Hepatocyte (in vitro differentiated cells): Measurements from ENCODE around the gene KIAA1210. TPM values are rescaled to one million over a fixed set of nuclear protein-coding genes. Genes with fewer than 3 reads are reported as not detected.

Experiments used
- DNase-seq: peaks from one replicate; pipeline ENCODE4 v3.0.0-alpha.2; 2016; ENCODE audit warnings: low spot score
- H2AFZ ChIP-seq: fragments of 200-600 bp; sonication (generic); 2 replicates; pipeline ENCODE4 v1.6.0; 2016; ENCODE audit warnings: antibody characterized with exemption, mild to moderate bottlenecking
- H3K27ac ChIP-seq: fragments of 200-600 bp; sonication (generic); 2 replicates; pipeline ENCODE4 v1.5.1; 2016; ENCODE audit warnings: mild to moderate bottlenecking
- H3K27me3 ChIP-seq: fragments of 200-600 bp; sonication (generic); 2 replicates; pipeline ENCODE4 v1.6.1; 2016
- H3K36me3 ChIP-seq: fragments of 200-600 bp; sonication (generic); replicated peaks from 2 replicates; pipeline ENCODE4 v1.5.1; 2016; ENCODE audit warnings: low read depth; ENCODE audit not compliant: insufficient read depth
- H3K4me1 ChIP-seq: fragments of 200-600 bp; sonication (generic); 2 replicates; pipeline ENCODE4 v1.5.1; 2016; ENCODE audit warnings: mild to moderate bottlenecking, moderate library complexity; ENCODE audit not compliant: insufficient read depth
- H3K4me2 ChIP-seq: fragments of 200-600 bp; sonication (generic); 2 replicates; pipeline ENCODE4 v1.6.0; 2016
- H3K4me3 ChIP-seq: fragments of 200-600 bp; sonication (generic); 2 replicates; pipeline ENCODE4 v1.5.1; 2016; ENCODE audit warnings: mild to moderate bottlenecking
- H3K79me2 ChIP-seq: fragments of 200-600 bp; sonication (generic); 2 replicates; pipeline ENCODE4 v1.6.0; 2017; ENCODE audit warnings: mild to moderate bottlenecking
- H3K9me2 ChIP-seq: fragments of 200-600 bp; sonication (generic); replicated peaks from 2 replicates; pipeline ENCODE4 v1.6.0; 2017; ENCODE audit warnings: mild to moderate bottlenecking; ENCODE audit not compliant: insufficient read depth
- H3K9me3 ChIP-seq: fragments of 200-600 bp; sonication (generic); 2 replicates; pipeline ENCODE4 v1.5.1; 2016; ENCODE audit warnings: low read depth, mild to moderate bottlenecking
- H4K20me1 ChIP-seq: fragments of 200-600 bp; sonication (generic); 2 replicates; pipeline ENCODE4 v1.6.0; 2016; ENCODE audit warnings: mild to moderate bottlenecking; ENCODE audit not compliant: insufficient read depth, poor library complexity, severe bottlenecking
- EZH2 ChIP-seq: fragments of 200-600 bp; sonication (generic); IDR thresholded peaks from 2 replicates; pipeline ENCODE4 v1.6.1; 2016; ENCODE audit warnings: antibody characterized with exemption, mild to moderate bottlenecking, borderline replicate concordance
- EZH2phosphoT487 ChIP-seq: fragments of 200-600 bp; sonication (generic); IDR thresholded peaks from one replicate; pipeline ENCODE4 v1.6.1; 2018; ENCODE audit warnings: antibody characterized with exemption, mild to moderate bottlenecking, low read depth, moderate library complexity; ENCODE audit not compliant: unreplicated experiment, severe bottlenecking
- WGBS: methylation state at CpG from one replicate; pipeline ENCODE4 v1.1.6; 2016; ENCODE audit warnings: low lambda C conversion rate; ENCODE audit errors: missing lambda C conversion rate; 5-methylcytosine and 5-hydroxymethylcytosine counted together
- polyA plus RNA-seq: library from polyadenylated mRNA; unstranded; fragments of >200 nt; fragmentation: Nextera tagmentation; extraction: Ambion mirVana; gene quantifications from 2 replicates; pipeline ENCODE4 v1.2.1, GENCODE V29; 2016
- total RNA-seq: library from RNA; depleted of rRNA; stranded (reverse); fragments of >200 nt; gene quantifications from 2 replicates; pipeline ENCODE4 v1.2.3, GENCODE V29; 2014
- TF ChIP-seq, protein P1 (sequence below): fragments of 200-600 bp; sonication (generic); IDR thresholded peaks from 2 replicates; pipeline ENCODE4 v1.5.1; 2016; ENCODE audit warnings: antibody characterized with exemption, mild to moderate bottlenecking; ENCODE audit not compliant: poor library complexity

KIAA1210 gene
- total RNA-seq (0.03 and 0.40 TPM in 2 replicates), polyA plus RNA-seq (not detected in 2 replicates)

- no peak for DNase-seq
- H2AFZ ChIP-seq = no peak within 1 kb of the TSS
- H3K9me3 ChIP-seq = no peaks in the 10 kb centered on the region
- H4K20me1 ChIP-seq = no peaks in the 10 kb centered on the region
- no peak for TF ChIP-seq EZH2
- TF ChIP-seq, protein P1, sequence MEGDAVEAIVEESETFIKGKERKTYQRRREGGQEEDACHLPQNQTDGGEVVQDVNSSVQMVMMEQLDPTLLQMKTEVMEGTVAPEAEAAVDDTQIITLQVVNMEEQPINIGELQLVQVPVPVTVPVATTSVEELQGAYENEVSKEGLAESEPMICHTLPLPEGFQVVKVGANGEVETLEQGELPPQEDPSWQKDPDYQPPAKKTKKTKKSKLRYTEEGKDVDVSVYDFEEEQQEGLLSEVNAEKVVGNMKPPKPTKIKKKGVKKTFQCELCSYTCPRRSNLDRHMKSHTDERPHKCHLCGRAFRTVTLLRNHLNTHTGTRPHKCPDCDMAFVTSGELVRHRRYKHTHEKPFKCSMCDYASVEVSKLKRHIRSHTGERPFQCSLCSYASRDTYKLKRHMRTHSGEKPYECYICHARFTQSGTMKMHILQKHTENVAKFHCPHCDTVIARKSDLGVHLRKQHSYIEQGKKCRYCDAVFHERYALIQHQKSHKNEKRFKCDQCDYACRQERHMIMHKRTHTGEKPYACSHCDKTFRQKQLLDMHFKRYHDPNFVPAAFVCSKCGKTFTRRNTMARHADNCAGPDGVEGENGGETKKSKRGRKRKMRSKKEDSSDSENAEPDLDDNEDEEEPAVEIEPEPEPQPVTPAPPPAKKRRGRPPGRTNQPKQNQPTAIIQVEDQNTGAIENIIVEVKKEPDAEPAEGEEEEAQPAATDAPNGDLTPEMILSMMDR = no peak
- TF ChIP-seq EZH2phosphoT487 = no peak
- H3K4me2 ChIP-seq = no peak within 1 kb of the TSS
- H3K9me2 ChIP-seq = no peaks in the 10 kb centered on the region
- WGBS = 60% methylated on average over 5 of the region's 5 CpGs
- H3K4me1 ChIP-seq = no peaks in the 10 kb centered on the region
- H3K27ac ChIP-seq = no peak within 1 kb of the TSS
- H3K79me2 ChIP-seq = no peaks in the 10 kb centered on the region
- no peaks in the 10 kb centered on the region for H3K36me3 ChIP-seq
- no peak within 1 kb of the TSS for H3K4me3 ChIP-seq
- no peaks in the 10 kb centered on the region for H3K27me3 ChIP-seq
Measured at GRCh38 chrX:119127650-119128049, at the start of gene KIAA1210. KIAA1210 (minus strand) TSS chrX:119127812; CDS start chrX:119123642, 4,170 bp downstream.

DNA sequence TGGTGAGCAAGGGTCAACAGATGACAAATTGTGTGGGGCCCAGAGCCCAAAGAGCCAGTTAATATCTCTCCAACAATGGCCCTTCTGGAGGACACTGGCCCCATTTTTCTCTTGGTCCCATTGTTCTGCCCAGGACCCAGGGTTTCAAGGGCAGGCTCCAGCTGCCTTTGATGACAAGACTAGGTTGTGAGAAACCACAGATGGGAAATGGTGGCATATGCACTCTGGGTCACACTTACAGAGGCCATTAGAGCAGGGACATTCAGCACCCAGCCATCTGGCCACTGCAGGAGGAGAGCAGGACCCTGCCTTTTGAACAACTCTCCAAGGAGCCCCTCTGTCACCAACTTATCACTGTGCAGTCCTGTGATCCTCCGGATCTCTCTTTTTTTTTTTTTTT lies 49.7 kb upstream of the KIAA1210 start:
- H3K4me3 ChIP-seq = no peak overlapping the region
- no peaks in the 10 kb centered on the region for H3K27me3 ChIP-seq
- H3K79me2 ChIP-seq = no peaks in the 10 kb centered on the region
- TF ChIP-seq, protein P1 = no peak
- no peak for TF ChIP-seq EZH2phosphoT487
- no peak for TF ChIP-seq EZH2
- no peaks in the 10 kb centered on the region for H4K20me1 ChIP-seq
- no peaks in the 10 kb centered on the region for H3K9me3 ChIP-seq
- 85% methylated on average over 1 of the region's 1 CpG for WGBS
- no peaks in the 10 kb centered on the region for H3K9me2 ChIP-seq
- H3K4me1 ChIP-seq = no peaks in the 10 kb centered on the region
- DNase-seq = no peak
- H3K36me3 ChIP-seq = no peaks in the 10 kb centered on the region
- H3K4me2 ChIP-seq = no peak overlapping the region
- H2AFZ ChIP-seq = no peak overlapping the region
- no peak overlapping the region for H3K27ac ChIP-seq

GRCh38 chrX:119174900-119175299 lies 47.3 kb upstream of the KIAA1210 start:
- Histone ChIP-seq H3K4me3 (no peak overlapping the region), H3K79me2 (no peaks in the 10 kb centered on the region), H3K36me3 (no peaks in the 10 kb centered on the region), H2AFZ (no peak overlapping the region), H3K4me2 (no peak overlapping the region), H3K9me2 (no peaks in the 10 kb centered on the region), H4K20me1 (no peaks in the 10 kb centered on the region), H3K27me3 (no peaks in the 10 kb centered on the region), H3K9me3 (no peaks in the 10 kb centered on the region), H3K4me1 (no peaks in the 10 kb centered on the region), H3K27ac (no peak overlapping the region)
- 40% methylated on average over 2 of the region's 2 CpGs for WGBS
- DNase-seq = no peak
- TF ChIP-seq, protein P1 = no peak
- TF ChIP-seq EZH2phosphoT487 = no peak
- no peak for TF ChIP-seq EZH2

- H3K27ac ChIP-seq = no peak overlapping the region
- H3K36me3 ChIP-seq = no peaks in the 10 kb centered on the region
- no peaks in the 10 kb centered on the region for H3K9me3 ChIP-seq
- WGBS = 22% methylated on average over 2 of the region's 2 CpGs
- H3K4me2 ChIP-seq = no peak overlapping the region
- DNase-seq = no peak
- no peaks in the 10 kb centered on the region for H3K4me1 ChIP-seq
- TF ChIP-seq EZH2phosphoT487 (no peak), EZH2 (no peak)
- TF ChIP-seq, protein P1 = no peak
- H4K20me1 ChIP-seq = no peaks in the 10 kb centered on the region
- H2AFZ ChIP-seq = no peak overlapping the region
- H3K79me2 ChIP-seq = no peaks in the 10 kb centered on the region
- H3K4me3 ChIP-seq = no peak overlapping the region
- H3K27me3 ChIP-seq = no peaks in the 10 kb centered on the region
- no peaks in the 10 kb centered on the region for H3K9me2 ChIP-seq
Measured at GRCh38 chrX:119168104-119168503, 40.5 kb upstream of the KIAA1210 start.
